Stimulated activated CD8-positive, alpha-beta memory T cell treated with anti-CD3 and anti-CD28 coated beads, Interleukin-4, amount 100 ng/mL, for 4 hours (primary cell): ENCODE measurements around the gene AP2B1.

Source experiments
- DNase-seq, 2 donors: peaks; one replicate each; pipeline ENCODE4 v3.0.0-alpha.2; 2020; ENCODE audit warnings: low read depth in 2 of 2, low spot score in 1 of 2

Gene AP2B1

GRCh38 chr17:35768797-35769196 is 181.7 kb downstream of the AP2B1 start:
- no peak for DNase-seq

- no peak for DNase-seq
These were observed 182.9 kb downstream of the AP2B1 start for GRCh38 chr17:35769895-35770486.

GRCh38 chr17:35773129-35773528 is 186.0 kb downstream of the AP2B1 start:
- no peak for DNase-seq

- DNase-seq, result no peak
These were observed 186.7 kb downstream of the AP2B1 start for GRCh38 chr17:35773679-35774425.

- no peak for DNase-seq
These were observed 187.4 kb downstream of the AP2B1 start for GRCh38 chr17:35774499-35774898.

GRCh38 chr17:35775039-35775438 is 187.9 kb downstream of the AP2B1 start:
- DNase-seq, result no peak

GRCh38 chr17:35775583-35775982 is 188.5 kb downstream of the AP2B1 start:
- no peak for DNase-seq
